GM06990 (cell line): Measurements from ENCODE around the gene AHCYL2.

Source experiments
- DNase-seq: peaks from one replicate; pipeline ENCODE4 v3.0.0-alpha.2; 2011; ENCODE audit not compliant: insufficient read length; ENCODE audit errors: extremely low read depth
- H3K27me3 ChIP-seq: replicated peaks from 2 replicates; pipeline ENCODE4 v1.6.0; 2011; ENCODE audit warnings: low read length; ENCODE audit not compliant: control insufficient read depth, insufficient read depth
- H3K36me3 ChIP-seq: 2 replicates; pipeline ENCODE4 v1.5.1; 2011; ENCODE audit warnings: low read length; ENCODE audit not compliant: control insufficient read depth, insufficient read depth
- H3K4me3 ChIP-seq: replicated peaks from 2 replicates; pipeline ENCODE4 v1.5.1; 2011; ENCODE audit warnings: low read depth, mild to moderate bottlenecking, control low read depth, low read length
- TF ChIP-seq, protein P1 (sequence below): IDR thresholded peaks from 2 replicates; pipeline ENCODE4 v1.5.1; 2011; ENCODE audit warnings: low read length, control low read depth, mild to moderate bottlenecking, inconsistent platforms; ENCODE audit not compliant: insufficient read depth, poor library complexity, severe bottlenecking

The AHCYL2 gene

DNA sequence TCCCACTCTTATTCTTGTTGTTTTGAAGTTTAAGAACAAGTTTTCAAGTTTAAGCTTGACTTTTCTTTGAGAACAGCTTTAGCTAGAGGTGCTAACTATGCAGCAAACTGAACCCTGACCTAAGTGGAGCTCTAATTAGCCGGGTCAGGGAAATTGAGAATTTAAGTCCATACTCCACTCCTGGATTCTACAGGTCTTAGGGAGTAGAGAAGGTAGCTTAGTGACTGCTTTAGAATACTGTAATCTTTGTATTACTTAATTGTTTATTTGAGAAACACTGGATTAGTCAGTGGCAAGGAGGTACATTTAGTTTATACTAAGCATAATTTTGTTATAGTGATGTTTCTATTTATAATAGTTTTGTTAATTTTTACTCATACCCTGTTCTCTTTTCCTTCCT, 134.8 kb downstream of the AHCYL2 start:
- Histone ChIP-seq H3K36me3 (no peaks in the 10 kb centered on the region), H3K4me3 (no peak overlapping the region), H3K27me3 (no peaks in the 10 kb centered on the region)
- DNase-seq: no peak
- TF ChIP-seq, protein P1, sequence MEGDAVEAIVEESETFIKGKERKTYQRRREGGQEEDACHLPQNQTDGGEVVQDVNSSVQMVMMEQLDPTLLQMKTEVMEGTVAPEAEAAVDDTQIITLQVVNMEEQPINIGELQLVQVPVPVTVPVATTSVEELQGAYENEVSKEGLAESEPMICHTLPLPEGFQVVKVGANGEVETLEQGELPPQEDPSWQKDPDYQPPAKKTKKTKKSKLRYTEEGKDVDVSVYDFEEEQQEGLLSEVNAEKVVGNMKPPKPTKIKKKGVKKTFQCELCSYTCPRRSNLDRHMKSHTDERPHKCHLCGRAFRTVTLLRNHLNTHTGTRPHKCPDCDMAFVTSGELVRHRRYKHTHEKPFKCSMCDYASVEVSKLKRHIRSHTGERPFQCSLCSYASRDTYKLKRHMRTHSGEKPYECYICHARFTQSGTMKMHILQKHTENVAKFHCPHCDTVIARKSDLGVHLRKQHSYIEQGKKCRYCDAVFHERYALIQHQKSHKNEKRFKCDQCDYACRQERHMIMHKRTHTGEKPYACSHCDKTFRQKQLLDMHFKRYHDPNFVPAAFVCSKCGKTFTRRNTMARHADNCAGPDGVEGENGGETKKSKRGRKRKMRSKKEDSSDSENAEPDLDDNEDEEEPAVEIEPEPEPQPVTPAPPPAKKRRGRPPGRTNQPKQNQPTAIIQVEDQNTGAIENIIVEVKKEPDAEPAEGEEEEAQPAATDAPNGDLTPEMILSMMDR: no peak

DNA sequence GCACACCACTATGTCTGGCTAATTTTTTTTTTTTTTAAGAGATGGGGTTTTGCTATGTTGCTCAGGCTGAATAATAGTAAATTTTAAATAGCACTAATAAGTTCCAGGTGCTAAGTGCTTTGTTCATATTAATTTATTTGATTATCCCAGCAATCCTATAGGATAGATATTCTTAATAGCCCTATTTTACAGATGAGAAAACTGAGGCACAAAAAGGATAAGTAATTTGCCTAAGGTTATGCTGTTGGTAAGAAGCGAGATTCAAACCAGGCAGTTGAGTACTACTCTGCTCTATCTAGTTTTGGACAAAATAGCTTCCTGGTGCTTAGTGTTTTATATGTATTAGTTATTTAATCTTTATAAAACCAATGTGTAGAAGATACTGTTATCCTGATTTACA, 136.9 kb downstream of the AHCYL2 start:
- Histone ChIP-seq H3K36me3 (no peaks in the 10 kb centered on the region), H3K27me3 (no peaks in the 10 kb centered on the region), H3K4me3 (no peak overlapping the region)
- DNase-seq: no peak
- TF ChIP-seq, protein P1: no peak

DNA sequence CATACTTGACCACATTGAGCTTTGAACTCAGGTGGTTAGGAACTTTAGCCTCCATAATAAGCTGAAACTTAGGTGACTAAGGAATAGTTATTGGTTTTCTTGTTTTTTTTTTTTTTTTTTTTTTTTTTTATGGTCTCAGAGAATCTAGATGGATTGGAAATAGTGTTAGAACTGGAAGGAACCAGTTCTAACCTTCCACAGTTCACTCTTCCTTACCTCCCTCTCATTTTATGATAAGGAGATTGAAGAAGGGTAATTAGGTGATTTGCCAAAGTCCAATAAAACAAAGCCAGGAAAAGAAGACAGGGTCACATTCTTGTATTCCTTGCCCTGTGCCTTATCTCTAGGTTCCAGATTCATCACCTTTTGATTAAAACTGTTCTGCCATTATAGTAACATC, 137.7 kb downstream of the AHCYL2 start:
- Histone ChIP-seq H3K36me3 (no peaks in the 10 kb centered on the region), H3K4me3 (no peak overlapping the region), H3K27me3 (no peaks in the 10 kb centered on the region)
- DNase-seq: no peak
- TF ChIP-seq, protein P1: no peak

DNA sequence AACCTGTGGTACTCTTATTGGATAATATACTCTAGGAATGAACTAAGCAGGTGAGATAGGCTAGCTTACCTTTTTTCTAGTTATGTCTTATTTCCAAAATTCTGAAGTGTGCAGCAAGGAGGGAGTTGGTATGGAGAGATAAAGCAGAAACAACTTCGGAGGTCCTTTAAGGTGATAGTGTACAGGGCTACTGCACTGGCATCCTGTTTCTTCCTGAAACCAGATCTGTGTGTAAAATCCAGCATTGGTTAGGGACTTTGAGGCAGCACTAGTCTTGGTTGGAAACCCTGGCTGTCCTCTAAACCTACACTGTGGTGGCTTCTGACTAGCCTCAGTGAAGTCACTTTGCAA, 142.5 kb downstream of the AHCYL2 start:
- no peaks in the 10 kb centered on the region for H3K36me3 ChIP-seq
- TF ChIP-seq, protein P1: no peak

DNA sequence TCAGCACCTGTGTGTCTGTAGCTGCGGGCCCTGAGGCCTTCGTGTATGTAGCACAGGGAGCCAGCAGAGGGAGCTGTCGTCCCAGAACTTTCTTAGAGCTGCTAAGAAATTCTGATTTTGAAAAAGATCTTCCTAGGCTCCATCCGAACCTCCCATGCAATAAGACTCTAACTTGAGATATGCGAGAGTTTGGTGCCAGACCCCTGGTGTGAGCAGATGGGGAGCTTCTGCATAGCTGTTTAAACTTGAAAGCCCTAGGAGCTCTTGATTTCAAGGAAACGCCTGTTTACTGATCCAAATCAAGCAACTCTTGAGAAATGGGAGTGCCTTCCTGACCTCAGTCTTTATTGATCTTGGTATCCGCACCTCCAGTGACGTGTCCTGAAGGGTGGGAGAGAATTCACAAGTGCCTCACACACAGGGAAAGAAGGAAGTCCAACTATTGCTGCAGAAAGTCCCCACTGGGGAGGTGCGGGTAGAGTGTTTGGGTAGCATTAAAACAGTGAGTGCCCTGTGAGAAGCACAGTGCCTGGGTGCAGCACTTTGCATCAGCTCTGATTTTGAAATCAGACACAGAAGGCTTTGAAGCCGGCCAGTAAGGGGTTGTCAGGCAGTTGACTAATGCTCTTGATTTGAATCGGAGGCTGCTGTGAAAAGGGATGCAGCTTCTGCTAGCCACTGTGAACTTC, 143.0 kb downstream of the AHCYL2 start:
- Histone ChIP-seq H3K4me3 (peak overlapping the region; percentile 53), H3K36me3 (no peaks in the 10 kb centered on the region), H3K27me3 (no peaks in the 10 kb centered on the region)
- TF ChIP-seq, protein P1: peak; percentile 89
- DNase-seq: peak; percentile 43

More for the DNA sequence above, 142.5 kb downstream of the AHCYL2 start:
- Histone ChIP-seq H3K27me3 (no peaks in the 10 kb centered on the region), H3K4me3 (no peak overlapping the region)
- DNase-seq: no peak
